Keratinocyte (primary cell): ENCODE results near the gene S100P.

ENCODE experiments used
- EZH2 ChIP-seq: IDR thresholded peaks from one replicate; pipeline ENCODE4 v1.6.1; 2012; ENCODE audit warnings: inconsistent platforms, mild to moderate bottlenecking, low read length, moderate library complexity
- TF ChIP-seq, protein P1 (sequence below), 3 experiments: IDR thresholded peaks in 1 of 3; conservative IDR thresholded peaks in 1 of 3; optimal IDR thresholded peaks in 1 of 3; 2 replicates in 2 of 3; 3 replicates in 1 of 3; pipeline versions ENCODE3 to v1.5.1; 2011; ENCODE audit warnings: low read length in 3 of 3, mild to moderate bottlenecking in 3 of 3, moderate library complexity in 2 of 3, control low read depth in 1 of 3, inconsistent platforms in 1 of 3; ENCODE audit not compliant: insufficient read depth in 2 of 3; ENCODE audit errors: extremely low read depth in 1 of 3

DNA sequence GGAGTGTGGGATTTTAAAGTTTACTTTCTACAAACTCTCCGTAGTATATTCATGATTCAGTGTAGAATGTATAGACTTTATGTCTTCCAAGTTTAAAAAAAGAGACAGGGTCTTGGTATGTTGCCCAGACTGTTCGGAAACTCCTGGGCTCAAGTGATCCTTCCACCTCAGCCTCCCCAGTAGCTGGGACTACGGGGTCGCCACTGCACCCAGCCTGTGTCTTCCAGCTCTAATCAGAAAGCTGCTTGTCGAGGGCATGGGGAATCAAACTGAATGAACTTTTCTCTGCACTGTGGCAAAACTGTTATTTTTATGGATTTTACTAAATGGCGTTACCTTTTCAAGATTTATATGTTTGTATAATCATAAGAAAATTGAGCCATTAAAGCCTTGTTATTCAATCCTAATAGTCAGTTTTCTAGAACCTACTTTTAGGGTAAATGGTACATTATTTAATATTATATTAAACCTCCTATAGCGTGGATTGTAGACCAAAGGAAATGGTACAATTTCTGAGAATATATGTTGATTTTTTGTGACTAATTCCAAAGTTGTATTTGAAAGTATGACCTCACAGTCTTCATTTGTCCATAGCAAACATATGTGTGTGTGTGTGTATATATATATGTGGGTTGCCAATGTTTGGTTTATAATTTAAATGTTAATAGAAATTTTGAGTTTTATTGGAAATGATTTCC, 23.4 kb downstream of the S100P start:
- TF ChIP-seq, protein P1, sequence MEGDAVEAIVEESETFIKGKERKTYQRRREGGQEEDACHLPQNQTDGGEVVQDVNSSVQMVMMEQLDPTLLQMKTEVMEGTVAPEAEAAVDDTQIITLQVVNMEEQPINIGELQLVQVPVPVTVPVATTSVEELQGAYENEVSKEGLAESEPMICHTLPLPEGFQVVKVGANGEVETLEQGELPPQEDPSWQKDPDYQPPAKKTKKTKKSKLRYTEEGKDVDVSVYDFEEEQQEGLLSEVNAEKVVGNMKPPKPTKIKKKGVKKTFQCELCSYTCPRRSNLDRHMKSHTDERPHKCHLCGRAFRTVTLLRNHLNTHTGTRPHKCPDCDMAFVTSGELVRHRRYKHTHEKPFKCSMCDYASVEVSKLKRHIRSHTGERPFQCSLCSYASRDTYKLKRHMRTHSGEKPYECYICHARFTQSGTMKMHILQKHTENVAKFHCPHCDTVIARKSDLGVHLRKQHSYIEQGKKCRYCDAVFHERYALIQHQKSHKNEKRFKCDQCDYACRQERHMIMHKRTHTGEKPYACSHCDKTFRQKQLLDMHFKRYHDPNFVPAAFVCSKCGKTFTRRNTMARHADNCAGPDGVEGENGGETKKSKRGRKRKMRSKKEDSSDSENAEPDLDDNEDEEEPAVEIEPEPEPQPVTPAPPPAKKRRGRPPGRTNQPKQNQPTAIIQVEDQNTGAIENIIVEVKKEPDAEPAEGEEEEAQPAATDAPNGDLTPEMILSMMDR (optimal IDR thresholded peaks at IDR 0.05 in 1 of 3, IDR thresholded peaks at IDR 0.05 in 1 of 3, conservative IDR thresholded peaks at IDR 0.05 in 1 of 3; ENCODE audit: extremely low read depth in 1 of 3, insufficient read depth in 2 of 3, low read length in 3 of 3) = no peak
- no peak for TF ChIP-seq EZH2
